H54 (cell line): ENCODE data around the gene NSUN6.

ENCODE experiments used
- DNase-seq: peaks from one replicate; pipeline ENCODE4 v3.0.0; 2011; ENCODE audit warnings: low spot score, mixed read lengths; ENCODE audit not compliant: insufficient read length
- FAIRE-seq: peaks from 3 replicates; lab custom pipeline; 2011; peaks lifted over from hg19 to GRCh38; lab: Jason Lieb, UNC
- POLR2A ChIP-seq: IDR thresholded peaks from 2 replicates; pipeline ENCODE4 v1.6.1; 2011; ENCODE audit warnings: low read depth, mild to moderate bottlenecking, low read length

NSUN6 gene, protein sequence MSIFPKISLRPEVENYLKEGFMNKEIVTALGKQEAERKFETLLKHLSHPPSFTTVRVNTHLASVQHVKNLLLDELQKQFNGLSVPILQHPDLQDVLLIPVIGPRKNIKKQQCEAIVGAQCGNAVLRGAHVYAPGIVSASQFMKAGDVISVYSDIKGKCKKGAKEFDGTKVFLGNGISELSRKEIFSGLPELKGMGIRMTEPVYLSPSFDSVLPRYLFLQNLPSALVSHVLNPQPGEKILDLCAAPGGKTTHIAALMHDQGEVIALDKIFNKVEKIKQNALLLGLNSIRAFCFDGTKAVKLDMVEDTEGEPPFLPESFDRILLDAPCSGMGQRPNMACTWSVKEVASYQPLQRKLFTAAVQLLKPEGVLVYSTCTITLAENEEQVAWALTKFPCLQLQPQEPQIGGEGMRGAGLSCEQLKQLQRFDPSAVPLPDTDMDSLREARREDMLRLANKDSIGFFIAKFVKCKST

DNA sequence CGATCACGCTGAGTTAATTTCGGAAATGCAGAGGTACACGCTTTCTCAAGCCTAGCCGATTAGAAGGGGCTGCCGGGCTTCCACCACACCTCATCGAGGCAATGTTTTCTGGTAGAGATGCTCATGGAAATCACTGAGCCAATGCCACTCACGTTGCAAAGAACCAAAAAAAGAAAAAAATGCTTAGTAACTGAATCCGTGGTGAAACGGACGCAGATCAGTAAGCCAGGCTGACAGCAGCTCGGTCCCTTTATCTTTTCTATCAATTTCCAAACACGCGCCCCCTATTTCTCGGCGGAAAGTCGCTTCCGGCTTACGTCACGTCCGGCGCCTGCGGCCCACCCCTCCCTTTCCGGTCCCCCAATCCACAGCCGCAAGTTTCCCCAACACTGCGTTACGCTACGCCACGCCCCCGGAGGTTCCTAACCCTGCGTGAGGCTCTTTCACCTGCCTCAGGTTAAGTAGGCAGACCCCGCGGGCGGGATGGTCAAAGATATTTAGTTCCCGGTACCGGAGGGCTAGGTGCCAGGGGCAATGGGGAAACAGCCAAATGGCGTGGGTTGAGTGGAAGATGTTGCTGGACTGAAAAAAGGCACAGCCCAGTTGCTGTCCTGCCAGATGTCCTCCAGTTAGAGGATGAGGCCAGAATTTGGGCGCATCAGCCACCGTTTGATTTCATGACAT lies at the start of gene NSUN6:
NSUN6 (minus strand) TSS at position 264 of the 684 bp plus-strand sequence. CDS start 384 bp downstream, outside the sequence.
- DNase-seq (peak; percentile 69), FAIRE-seq (peak; percentile 94)
- TF ChIP-seq POLR2A = peak; percentile 58

DNA sequence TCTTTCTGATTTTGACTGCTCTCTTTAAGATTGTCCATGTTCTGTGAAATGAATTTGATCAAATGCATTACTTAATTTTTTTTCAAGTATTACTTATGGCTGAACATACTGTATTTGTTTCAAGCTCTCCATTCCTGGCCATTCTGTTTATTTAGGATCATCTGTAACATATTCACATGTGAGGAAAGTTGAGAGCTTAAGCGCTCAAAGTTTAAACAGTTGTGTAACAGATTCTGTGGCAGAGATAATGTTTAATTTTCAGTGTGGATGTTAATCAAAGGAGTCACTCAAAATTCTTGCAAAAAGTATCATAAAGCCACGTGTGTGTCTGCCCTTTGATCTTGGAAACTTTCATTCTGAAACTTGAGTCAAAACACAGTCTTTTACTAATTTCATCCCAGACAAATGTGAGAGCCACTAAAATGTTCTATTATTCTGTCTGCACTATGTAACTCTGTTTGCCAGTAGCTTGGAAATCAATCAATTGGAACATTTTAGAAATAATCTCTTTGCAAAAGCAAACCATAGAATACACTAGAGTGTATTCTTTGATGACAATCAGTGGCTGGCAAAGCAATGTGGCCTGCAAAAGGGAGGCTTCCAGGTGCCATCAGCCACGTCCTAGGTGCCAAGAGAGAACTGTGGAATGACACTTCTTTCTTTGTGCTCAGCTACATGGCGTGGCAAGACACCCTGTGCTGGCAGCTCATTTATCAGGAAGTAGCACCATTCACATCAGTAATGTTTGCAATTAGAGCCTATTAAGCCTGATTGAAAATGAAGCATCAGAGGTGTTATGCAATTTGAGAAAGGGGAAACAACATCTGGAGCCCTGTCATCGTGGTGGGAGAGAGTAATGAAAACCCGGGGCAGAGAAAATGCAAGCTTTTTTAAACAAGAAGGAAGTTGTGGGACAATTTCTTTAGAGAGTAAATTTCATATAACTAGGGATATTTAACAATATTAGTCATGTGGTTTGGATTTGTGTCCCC lies 48.8 kb upstream of the NSUN6 start:
- no peak for TF ChIP-seq POLR2A
- FAIRE-seq (no peak), DNase-seq (no peak)

DNA sequence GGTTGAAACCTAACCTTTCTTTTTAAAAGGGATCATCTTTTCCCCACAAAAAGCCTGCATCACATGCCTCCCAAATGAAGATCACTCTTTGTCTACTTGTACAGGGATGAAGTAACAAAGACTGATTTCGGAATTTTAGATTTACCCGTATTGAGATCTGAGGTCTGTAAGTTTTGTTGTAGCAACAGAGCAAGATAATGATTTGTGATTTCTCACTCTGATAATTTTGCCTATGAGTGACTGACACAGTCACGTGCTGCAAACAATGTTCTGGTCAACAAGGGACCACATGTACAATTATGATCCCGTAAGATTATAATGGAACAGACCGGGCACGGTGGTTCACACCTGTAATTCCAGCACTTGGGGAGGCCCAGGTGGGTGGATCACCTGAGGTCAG lies 39.2 kb upstream of the NSUN6 start:
- no peak for TF ChIP-seq POLR2A
- no peak for DNase-seq
- no peak for FAIRE-seq

DNA sequence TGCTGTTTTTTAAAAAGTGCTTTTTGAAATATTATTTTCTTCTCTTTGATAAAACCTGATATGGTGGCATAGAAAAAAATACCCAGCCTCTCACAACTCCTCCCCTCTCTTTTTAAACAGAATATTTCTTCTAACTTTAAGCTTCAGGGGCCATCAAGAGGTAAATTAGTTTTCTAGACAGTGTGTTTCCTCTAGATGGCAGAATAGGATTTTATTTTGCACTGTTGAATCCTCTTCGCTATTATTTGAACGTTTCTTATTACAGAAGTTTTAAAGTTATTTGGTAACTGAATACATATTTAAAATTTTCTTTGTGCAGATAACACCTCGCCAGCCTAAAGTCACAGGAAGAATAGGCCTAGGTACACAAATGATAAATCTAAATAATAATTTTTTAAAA lies 38.1 kb upstream of the NSUN6 start:
- no peak for DNase-seq
- FAIRE-seq = no peak
- TF ChIP-seq POLR2A = no peak

DNA sequence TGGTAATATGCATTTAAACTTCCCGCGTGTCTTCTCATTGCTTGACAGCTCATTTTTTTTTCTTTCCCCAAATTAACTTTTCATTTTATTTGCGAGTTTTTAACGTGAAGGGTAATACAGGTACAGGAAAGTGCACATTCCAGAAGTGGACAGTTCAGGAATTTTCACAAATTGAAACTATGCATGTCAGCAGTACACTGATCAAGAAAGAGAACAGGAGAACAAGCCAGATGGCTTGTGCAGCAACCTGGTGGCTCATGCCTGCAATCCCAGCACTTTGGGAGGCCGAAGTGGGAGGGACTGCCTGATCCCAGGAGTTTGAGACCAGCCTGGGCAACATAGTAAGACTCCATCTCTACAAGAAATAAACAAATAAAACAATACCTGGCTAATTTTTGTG lies 36.3 kb upstream of the NSUN6 start:
- FAIRE-seq (no peak), DNase-seq (no peak)
- TF ChIP-seq POLR2A = no peak

DNA sequence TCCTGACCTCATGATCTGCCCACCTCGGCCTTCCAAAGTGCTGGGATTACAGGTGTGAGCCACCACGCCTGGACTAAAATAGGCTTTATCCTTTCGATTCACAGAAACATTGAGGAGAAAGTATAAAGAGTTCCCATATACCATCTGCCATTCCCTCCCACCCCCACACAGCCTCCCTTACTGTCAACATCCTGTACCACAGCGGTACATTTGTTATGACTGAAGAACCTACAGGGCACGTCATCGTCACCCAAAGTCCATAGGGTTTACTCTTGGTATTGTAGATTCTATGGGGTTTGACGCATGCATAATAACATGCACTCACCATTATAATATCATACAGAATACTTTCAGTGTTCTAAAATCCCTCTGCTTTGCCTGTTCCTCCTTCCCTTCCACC lies 35.8 kb upstream of the NSUN6 start:
- no peak for TF ChIP-seq POLR2A
- no peak for FAIRE-seq
- DNase-seq = no peak

DNA sequence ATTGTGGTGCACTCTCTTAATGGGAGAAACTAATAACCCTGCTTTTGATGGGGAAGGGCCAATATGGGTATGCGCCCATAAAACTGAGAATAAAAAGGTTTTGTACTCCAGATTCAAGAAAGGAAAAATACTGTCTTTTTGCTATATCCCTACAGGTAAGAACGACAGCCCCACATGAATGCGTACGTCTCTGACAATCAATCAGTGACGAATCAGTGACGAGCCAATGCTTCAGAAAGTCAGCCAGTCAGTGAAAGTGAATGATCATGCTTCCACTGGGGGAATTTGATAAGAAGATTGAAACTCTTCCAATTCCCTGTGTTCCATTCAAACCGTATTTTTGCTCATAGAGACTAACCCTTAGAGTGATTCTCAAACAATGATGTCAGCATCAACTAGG lies 34.2 kb upstream of the NSUN6 start:
- FAIRE-seq (no peak), DNase-seq (no peak)
- TF ChIP-seq POLR2A = no peak

DNA sequence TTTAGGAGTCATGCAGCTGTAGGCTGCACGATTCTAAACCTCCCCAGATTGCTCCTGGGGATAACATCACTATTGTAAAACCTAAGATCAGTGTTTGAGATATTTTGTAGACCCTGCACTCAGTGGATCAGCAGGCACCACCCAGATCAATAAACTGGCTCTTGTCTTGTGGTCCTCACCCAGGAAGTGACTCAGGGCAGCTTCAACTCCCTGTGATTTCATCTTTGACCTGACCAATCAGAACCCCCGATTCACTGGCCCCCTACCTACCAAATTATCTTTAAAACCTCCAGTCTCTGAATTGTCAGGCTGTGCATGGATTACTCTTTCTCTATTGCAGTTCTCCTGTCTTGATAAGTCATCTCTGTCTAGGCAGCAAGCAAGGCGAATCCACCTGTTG lies 33.6 kb upstream of the NSUN6 start:
- FAIRE-seq (no peak), DNase-seq (no peak)
- no peak for TF ChIP-seq POLR2A

DNA sequence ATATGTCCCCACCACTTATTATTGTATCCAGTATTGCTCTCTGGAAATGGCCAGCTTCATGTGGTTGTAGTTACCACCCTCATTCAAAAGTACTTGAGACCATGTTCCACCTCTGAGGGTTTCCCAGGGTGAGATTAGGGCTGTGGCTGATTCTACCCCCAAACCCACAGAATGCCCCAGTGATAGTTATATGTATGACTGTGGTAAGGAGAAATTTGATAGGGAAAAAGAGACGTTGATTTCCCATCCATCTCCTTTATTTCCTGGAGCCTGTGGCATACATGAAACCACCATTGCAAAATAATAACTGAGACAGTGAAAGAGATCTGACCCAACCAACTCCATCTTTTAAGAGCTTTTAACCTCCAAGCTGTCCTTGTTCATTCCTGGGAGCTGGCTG lies 33.0 kb upstream of the NSUN6 start:
- DNase-seq (no peak), FAIRE-seq (no peak)
- no peak for TF ChIP-seq POLR2A

DNA sequence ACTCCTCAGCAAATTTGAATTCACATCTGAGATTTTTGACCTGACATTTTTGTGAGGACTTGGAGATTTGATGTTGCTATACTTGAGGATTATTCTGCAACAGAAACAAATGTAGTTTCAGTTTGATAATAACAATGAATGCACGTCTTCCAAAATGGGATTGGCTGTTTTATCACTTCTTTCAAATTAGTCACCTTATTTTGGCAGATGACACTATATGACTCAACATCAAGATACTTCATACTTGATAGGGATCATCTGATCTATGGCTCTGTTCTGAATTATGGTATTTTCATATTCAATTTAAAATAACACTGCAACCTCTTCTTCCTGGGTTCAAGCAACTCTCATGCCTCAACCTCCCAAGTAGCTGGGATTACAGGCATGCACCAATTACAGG lies 32.0 kb upstream of the NSUN6 start:
- peak; percentile 84 for FAIRE-seq
- DNase-seq = no peak
- TF ChIP-seq POLR2A = no peak

DNA sequence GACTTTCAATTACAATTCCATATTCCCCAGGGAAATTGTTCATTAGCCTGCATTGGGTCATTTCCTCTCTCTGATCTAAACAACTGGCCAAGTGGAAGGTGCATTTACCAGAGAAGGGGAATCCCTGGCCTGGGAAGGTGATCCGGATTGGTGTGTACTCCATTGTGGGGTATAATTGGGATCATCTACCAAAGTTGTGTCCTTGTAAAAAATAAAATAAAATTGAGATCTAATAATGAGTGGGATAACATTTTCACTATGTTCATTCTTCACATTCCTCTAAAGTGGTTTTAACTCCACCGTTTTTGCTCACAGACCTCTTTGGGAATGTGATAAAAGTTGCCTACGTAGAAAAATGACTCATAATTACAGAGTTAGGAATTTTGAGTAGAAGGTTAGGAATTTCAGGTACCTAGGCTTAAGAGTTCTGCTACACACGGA lies 30.6 kb upstream of the NSUN6 start:
- no peak for TF ChIP-seq POLR2A
- no peak for DNase-seq
- FAIRE-seq = peak; percentile 6

DNA sequence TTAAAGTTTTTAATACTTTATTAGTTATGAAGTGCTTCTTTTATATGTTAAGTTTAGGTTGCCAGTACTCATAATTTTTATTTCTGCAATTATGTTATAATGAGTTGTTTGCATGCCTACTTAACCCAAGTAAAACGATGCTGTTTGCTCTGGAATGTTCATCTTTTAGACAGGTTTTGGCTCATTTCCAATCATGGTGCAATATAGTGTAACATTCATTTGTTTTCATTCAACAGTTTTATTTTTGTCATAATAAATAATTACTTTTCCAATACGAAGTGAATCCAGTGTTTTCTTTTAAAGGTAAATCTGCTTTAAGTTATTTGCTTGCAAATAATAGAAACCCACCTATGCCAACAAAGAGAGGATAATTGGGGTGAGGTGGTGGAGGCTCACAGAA lies 30.0 kb upstream of the NSUN6 start:
- no peak for DNase-seq
- FAIRE-seq = no peak

DNA sequence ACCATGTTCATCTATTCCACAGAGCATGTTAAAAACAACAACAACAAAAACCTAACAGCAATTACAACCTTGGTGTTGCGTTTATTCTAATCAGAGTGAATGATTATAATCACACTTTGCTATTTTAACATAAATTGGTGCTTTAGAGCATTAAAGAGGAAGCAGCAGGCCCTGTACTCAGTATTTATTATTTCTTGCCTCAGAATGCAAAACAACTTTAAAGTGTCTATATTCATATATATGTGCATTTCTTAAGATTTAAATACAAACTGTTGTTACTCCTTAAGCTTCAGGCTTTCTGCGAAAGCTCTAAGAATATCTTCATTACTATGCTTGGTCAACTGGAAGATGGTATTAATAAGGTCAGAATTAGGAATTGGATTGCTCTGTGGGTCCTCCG lies 29.4 kb upstream of the NSUN6 start:
- FAIRE-seq (no peak), DNase-seq (no peak)
- no peak for TF ChIP-seq POLR2A

More for the DNA sequence above, 30.0 kb upstream of the NSUN6 start:
- TF ChIP-seq POLR2A = no peak
